Left renal cortex interstitium (tissue), 4 donors: ENCODE results near the gene ACTN1. TPM values are rescaled to one million over a fixed set of nuclear protein-coding genes. Genes with fewer than 3 reads are reported as not detected.
"Not testable (repeated sequence)": the region's sequence is repeated elsewhere in the genome, so short reads cannot be mapped to it uniquely, and the experiment has no call there.

ENCODE experiments used
- DNase-seq, 4 donors: peaks; one replicate each; pipeline ENCODE4 v3.0.0-alpha.2; 2013; ENCODE audit warnings: low read depth in 4 of 4, low spot score in 2 of 4, missing footprints in 1 of 4
- polyA plus RNA-seq, 4 donors: library from polyadenylated mRNA; unstranded; fragments of 120-200 nt; gene quantifications; one replicate each; pipeline ENCODE4 v1.2.1, GENCODE V29; 2013; ENCODE audit not compliant: insufficient read length in 4 of 4

The ACTN1 gene
- 10 to 100 TPM; 71.6 to 83.5 (median 75.3) TPM for polyA plus RNA-seq

GRCh38 chr14:68979021-68979721, at the start of gene ACTN1:
Gene ACTN1 (minus strand): TSS chr14:68979302. CDS start chr14:68979056, 246 bp downstream.
- peak in 3 of 4 donors; percentile 73 to 87 (median 86) for DNase-seq

- no peak for DNase-seq
These were observed 48.3 kb upstream of the ACTN1 start for GRCh38 chr14:69027242-69027913.

GRCh38 chr14:69023035-69023434, 43.9 kb upstream of the ACTN1 start:
- no peak for DNase-seq

GRCh38 chr14:69022093-69022492, 43.0 kb upstream of the ACTN1 start:
- DNase-seq: not testable (repeated sequence)

- DNase-seq: no peak
These were observed 38.6 kb upstream of the ACTN1 start for GRCh38 chr14:69017706-69018105.

GRCh38 chr14:69014829-69015259, 35.7 kb upstream of the ACTN1 start:
- DNase-seq: no peak

- no peak for DNase-seq
These were observed 35.1 kb upstream of the ACTN1 start for GRCh38 chr14:69013943-69014782.

GRCh38 chr14:69012256-69012953, 33.3 kb upstream of the ACTN1 start:
- no peak for DNase-seq

GRCh38 chr14:69010648-69011047, 31.5 kb upstream of the ACTN1 start:
- DNase-seq: no peak

GRCh38 chr14:69008421-69008884, 29.4 kb upstream of the ACTN1 start:
- peak; percentile 28 to 45 (median 41) for DNase-seq

- no peak for DNase-seq
These were observed 27.2 kb upstream of the ACTN1 start for GRCh38 chr14:69006346-69006745.

- no peak for DNase-seq
These were observed 26.5 kb upstream of the ACTN1 start for GRCh38 chr14:69005432-69006148.

- no peak for DNase-seq
These were observed 25.8 kb upstream of the ACTN1 start for GRCh38 chr14:69004731-69005431.

GRCh38 chr14:69003626-69004025, 24.5 kb upstream of the ACTN1 start:
- DNase-seq: no peak

GRCh38 chr14:69002069-69002468, 23.0 kb upstream of the ACTN1 start:
- DNase-seq: no peak

GRCh38 chr14:69001375-69001774, 22.3 kb upstream of the ACTN1 start:
- DNase-seq: no peak

- no peak for DNase-seq
These were observed 19.0 kb upstream of the ACTN1 start for GRCh38 chr14:68998062-68998461.

- no peak for DNase-seq
These were observed 16.6 kb upstream of the ACTN1 start for GRCh38 chr14:68995731-68996130.

GRCh38 chr14:68994056-68994455, 15.0 kb upstream of the ACTN1 start:
- no peak for DNase-seq
